IPS DF 4.7 (cell line): ENCODE data around the gene ANKRD53.

Experiments
- DNase-seq: peaks from one replicate; pipeline ENCODE4 v3.0.0-alpha.2; 2013; ENCODE audit warnings: low spot score; ENCODE audit errors: extremely low read depth

Gene ANKRD53

DNA sequence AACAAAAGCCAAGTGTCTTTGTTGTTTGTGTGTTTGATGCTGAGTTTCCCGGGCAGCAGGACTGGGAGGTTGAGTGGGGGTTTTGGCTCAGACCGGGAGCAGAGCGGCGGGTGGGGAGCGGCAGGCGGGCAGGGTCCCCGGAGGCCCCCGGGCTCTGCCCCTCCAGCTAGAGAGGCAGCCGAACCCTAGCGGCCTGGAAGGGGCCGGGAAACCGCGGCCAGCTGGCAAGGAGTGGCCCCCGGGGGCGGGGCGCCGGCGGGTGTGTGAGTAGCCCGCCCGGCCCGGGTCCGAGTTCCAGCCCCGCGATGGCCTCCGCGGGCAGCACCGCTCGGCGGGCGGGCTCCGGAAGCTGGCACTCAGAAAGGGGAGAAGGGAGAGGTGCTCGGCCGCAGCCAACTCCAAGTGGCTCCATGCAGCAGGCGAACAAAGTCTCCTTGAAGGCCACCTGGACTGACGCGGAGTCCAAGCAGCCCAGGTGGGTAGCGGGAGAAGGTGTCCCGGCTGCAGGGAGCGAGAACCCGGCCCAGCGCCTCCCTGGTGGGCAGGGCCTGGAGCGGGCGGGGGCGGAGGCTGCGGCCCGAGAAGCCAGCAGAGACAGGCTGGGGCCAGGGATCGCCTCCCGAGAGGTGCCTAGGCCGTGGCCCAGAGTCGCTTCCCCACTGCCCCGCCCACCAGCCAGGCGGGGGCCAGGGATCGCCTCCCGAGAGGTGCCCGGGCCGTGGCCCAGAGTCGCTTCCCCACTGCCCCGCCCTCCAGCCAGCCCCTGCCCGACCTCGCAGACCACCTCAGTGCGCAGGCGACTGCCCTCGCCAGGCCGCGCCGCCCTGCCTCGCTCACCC, at the start of gene ANKRD53:
TSS of gene ANKRD53 (plus strand) at position 290 of the 839 bp plus-strand sequence. CDS start at position 306, 16 bp downstream.
- no peak for DNase-seq

DNA sequence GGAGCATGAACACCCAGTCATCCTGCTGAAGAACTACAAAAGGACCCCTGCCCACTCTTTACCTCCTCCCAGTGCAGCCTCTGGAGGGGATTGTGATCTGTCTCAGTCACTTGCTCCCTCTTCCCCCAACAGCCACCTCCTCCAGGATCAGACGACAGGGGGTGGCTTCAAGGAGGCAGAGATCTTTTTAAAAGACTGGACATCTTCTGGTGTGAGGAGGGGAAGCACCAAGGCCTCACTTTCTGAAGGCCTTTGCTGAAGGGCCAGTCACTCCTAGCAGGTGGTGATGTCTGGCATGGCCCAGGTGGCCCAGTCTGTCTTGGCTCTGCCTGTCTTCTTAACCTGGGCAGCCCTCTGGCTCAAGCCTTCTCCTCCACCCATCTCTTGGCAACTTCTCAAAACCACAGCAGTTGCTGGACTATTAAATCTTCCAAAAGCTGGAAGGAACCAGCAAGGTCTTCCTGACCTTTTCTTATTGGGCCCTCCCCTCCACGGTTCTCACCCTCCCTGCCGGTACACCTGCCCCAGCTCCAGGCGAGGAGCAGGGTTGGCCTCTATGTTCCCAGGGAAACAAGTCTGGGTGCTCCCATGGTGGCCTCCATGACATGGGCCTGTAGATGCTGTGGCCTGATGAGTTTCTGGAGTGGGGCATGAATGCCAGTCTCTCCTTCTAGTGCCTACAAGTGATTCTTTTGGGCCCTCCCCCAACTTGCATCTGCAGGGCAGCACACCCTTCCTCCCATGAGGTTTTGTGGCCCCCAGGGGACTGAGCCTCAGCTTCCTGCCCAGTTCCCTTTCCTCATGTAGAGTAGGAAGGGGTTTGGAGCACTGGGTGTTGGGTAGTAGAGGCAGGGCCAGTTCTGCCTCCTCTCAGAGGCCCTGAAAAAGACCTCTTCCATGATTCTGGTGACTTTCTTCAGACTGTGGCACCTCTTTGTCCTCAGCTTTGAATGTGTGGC, 47.8 kb upstream of the ANKRD53 start:
- no peak for DNase-seq

GRCh38 chr2:70931376-70932000, 46.9 kb upstream of the ANKRD53 start:
- no peak for DNase-seq

DNA sequence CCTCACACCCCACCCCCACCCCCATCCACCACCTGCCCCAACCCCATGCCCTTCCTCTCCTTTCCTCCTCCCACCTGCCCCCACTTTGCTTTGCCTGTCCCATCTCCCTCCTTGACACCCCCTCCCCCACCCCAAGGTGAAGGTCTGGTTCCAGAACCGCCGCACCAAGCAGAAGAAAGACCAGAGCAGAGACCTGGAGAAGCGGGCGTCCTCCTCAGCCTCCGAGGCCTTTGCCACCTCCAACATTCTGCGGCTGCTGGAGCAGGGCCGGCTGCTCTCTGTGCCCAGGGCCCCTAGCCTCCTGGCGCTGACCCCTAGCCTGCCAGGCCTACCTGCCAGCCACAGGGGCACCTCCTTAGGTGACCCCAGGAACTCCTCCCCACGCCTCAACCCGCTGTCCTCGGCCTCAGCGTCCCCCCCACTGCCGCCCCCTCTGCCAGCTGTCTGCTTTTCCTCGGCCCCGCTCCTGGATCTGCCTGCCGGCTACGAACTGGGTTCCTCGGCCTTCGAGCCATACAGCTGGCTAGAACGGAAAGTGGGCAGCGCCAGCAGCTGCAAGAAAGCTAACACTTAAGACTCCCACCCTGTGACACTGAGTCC, 45.7 kb upstream of the ANKRD53 start:
- no peak for DNase-seq

DNA sequence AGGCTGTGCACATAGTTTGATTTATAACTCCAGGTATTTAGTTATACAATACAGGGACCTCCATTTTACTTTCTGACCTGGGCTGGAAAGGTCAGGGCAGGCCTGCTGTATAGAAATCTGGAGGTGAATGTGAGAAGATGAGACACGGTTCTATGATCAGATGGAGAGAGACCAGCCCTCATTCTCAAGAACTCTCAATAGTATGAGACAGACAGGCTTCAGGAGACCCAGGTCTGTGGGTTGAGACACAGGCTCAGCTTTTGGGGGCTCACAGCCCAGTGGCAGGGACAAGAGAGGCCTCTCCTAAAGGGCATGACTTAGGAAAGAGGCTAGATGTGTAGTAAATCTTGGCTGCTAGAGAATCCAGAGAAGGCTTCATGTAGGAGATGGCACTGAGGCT, 43.4 kb upstream of the ANKRD53 start:
- no peak for DNase-seq

DNA sequence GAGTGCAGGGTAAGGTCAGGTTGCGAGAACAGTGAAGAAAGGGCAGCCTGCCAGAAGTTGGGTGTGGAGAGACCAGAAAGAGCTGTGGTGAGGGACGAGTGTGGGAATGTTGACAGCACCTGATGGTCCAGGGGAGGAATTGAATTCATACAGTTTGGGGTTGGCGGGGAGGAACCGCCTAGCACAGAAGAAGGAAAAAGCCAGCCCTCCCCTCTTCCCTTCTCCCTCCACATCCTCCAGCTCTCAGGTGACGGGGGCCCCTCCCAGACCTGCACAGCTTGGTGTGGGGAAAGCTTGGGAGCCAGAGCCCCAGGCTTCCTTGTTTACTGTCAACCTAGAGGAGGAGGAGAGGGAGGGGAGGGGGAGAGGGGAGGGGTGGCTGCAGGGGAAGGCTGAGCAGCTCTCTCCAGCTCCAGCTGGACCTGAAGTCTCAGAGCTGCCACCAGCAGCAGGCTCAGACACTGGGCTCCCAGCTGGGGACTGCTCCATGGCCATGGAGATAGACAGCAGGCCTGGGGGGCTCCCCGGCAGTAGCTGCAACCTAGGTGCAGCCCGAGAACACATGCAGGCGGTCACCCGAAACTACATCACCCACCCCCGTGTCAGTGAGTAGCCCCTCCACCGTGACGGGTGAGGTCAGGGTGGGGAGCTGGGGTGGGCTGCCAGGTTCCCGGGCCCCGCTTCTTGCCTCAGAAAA, 42.8 kb upstream of the ANKRD53 start, which contains the start of gene ATP6V1B1:
TSS of gene ATP6V1B1 (plus strand) at position 433 of the 697 bp plus-strand sequence. CDS start at position 488, 55 bp downstream.
- DNase-seq = no peak

- no peak for DNase-seq
Observed at GRCh38 chr2:70936165-70936978, 42.1 kb upstream of the ANKRD53 start.

DNA sequence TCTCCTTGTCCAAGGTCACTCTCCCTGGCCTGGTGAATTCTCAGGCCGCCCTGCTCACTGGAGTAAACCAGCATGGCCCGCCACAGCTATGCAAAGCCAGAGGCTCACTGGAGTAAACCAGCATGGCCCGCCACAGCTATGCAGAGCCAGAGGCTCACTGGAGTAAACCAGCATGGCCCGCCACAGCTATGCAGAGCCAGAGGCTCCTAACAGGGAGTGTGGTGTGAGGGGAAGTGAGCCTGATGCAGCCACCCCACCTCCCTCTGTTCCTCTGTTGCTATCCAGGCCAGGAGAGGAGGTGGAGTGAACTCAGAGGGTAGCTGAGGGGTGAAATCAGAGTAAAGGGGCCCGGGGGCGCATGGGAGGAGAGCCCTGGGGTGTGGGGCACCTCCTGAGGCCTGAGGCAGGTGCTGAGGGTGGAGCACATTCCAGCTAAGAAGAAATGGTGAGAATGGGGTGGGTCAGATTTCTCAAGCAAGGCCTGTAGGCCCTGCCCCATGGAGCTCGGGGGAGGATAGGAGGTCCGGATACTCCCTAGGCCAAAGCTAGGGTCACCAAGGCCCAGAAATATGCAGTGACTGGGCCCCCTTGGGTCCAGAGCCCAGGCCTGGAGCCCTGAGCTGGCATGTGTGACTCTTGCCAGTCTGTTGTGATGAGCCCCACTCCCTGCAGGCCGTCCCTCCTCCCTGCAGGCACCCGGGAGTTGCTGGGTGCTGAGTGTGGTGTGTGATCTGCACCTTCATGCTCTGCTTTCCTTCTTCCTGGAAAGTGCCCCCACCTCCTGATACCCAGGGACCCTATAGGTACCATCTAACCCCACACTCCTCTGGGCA, 41.2 kb upstream of the ANKRD53 start:
- no peak for DNase-seq

DNA sequence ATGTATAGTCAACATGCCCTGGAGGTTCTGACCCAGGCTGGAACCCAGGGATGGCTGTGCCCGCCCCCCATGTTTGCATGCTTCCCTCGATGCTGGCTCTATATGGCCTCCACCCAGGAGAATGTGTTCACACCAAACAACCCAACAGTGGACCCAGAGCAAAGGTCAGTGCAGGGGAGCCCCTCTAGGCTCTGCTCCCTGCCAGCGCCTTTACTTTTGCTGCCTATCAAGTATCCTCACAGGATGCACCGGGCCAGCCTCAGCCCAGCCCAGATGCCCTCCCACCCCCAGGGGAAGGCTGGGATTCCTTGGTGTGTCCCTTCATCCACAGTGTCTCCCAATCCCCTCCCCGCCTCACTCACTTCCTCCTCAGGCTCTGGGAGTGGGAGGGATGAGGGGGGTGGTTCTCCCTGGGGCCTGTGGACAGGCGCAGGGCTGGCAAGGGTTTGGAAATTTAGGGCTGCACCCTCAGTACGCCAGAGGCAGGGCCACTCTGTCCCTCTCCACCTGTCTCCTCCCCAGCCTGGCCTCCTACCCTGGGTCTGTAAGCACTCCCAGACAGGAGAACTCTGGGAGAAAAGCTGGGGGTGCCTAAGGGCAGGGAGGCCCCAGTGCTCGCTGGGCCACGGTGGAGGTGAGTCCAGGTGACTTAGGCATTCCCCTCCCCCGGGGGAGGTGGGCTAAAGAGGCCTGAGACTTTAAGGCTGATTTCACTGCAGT, 40.4 kb upstream of the ANKRD53 start:
- DNase-seq = no peak

DNA sequence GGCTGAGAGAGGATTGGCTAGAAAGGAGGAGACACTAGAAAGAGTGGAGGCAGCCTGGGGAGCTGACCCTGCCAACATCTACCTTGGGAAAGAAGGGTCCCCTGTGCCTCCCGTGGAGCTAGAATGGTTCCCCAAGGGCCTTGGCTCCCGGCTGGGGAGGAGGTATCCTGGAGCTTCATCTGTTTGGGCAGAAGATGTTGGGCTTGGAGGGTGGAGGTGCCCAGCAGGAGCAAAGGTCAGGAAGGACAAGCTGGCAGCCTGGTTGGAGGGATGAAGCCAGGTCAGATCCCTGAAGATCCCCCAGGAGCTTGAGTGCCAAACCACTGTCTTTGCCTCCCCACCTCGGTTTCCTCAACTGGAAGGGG, 39.9 kb upstream of the ANKRD53 start:
- DNase-seq = no peak

GRCh38 chr2:70939001-70939838, 39.2 kb upstream of the ANKRD53 start:
- DNase-seq = no peak

- no peak for DNase-seq
Observed at GRCh38 chr2:70939839-70940580, 38.4 kb upstream of the ANKRD53 start.

DNA sequence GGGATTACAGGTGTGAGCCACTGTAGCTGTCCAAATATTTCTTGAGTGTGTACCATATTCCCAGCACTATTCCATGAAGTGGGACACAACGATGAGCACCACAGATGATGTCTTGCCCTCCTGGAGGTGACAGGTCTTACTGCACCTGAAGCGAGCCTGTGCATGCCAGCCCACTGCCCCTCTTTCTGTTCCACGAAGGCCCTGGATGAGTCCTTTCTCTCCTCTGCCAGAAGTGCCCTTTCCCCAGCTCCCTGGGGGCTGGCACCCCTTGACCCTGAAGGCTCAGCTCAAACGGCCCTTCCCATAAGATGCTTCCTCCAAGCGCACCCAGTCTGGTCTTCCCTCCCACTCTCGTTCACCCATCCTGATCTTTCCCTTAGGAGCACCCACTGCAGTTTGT, 37.2 kb upstream of the ANKRD53 start:
- DNase-seq = no peak

- no peak for DNase-seq
Observed at GRCh38 chr2:70941701-70942100, 36.7 kb upstream of the ANKRD53 start.

DNA sequence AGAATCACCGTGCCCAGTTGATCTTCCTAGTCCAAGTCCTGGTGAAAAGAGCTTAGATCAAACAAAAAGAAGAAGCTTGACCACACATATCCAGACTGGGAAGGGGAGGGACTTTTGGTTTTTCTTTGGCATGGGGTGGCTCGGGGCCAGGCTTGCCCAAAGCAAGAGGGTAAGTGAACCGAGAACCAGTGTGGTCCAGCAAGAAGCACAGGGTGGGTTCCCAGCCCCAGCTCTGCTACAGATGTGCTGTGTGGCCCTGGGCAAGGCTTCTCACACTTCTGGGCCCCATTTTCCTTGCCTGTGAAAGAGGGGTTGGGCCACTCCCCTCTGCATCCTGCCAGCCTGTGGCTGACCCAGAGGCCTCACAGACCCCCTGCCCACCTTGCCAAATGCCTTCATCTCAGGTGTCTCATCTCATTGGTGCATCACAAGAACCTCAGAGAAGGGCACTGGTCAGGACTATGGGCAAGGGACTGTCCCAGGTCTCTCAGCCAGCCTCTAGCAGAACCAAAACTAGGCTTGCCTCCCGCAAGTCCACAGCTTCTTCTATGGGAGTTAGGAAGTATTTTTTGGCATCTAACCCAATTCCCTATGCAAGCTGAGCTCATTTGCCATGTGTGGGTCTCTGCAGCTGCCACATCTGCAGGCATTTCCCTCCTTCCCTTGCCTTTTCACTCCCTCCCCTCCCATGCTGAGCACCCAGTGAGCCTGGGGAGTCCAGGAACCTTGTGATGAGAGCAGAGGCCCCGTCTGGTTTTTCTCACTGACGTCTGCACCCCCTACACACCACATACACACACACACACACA, 35.8 kb upstream of the ANKRD53 start:
- DNase-seq = no peak
